Activated naive CD4-positive, alpha-beta T cell treated with anti-CD3 and anti-CD28 coated beads, Interleukin-2, amount 50 U/mL, for 72 hours (primary cell): ENCODE measurements around the gene CHP1. TPM values are rescaled to one million over a fixed set of nuclear protein-coding genes. Genes with fewer than 3 reads are reported as not detected.
"Not testable (repeated sequence)": the region's sequence is repeated elsewhere in the genome, so short reads cannot be mapped to it uniquely, and the experiment has no call there.

Experiments used
- ATAC-seq, 2 donors: fragments of 150-1000 bp; cut with Tn5 transposase; 2 replicates each; pipeline ENCODE4 v1.10.0; 2021; ENCODE audit warnings: mild to moderate bottlenecking in 2 of 2, moderate library complexity in 2 of 2
- DNase-seq, 2 donors: peaks; one replicate each; pipeline ENCODE4 v3.0.0; 2021 to 2022; ENCODE audit warnings: low spot score in 2 of 2
- H3K27ac Mint-ChIP-seq, 2 donors: one replicate each; pipeline ENCODE4 v1.8.0; 2022; ENCODE audit warnings: mild to moderate bottlenecking in 2 of 2, mixed read lengths in 2 of 2
- H3K36me3 Mint-ChIP-seq, 2 donors: one replicate each; pipeline ENCODE4 v1.8.0; 2022; ENCODE audit warnings: mixed read lengths in 2 of 2
- H3K9me3 Mint-ChIP-seq, 2 donors: one replicate each; pipeline ENCODE4 v1.8.0; 2022; ENCODE audit warnings: mixed read lengths in 2 of 2
- total RNA-seq, 2 donors: library from RNA; stranded (reverse); gene quantifications; one replicate each; pipeline ENCODE4 v1.2.3, GENCODE V29; 2022

CHP1 gene
- total RNA-seq, 2 donors from 2014 or later: 34.2 to 57.2 TPM

- not testable (repeated sequence) for ATAC-seq, H3K9me3 Mint-ChIP-seq, H3K27ac Mint-ChIP-seq, DNase-seq
- H3K36me3 Mint-ChIP-seq: peaks cover 0 to 25% of the 10 kb centered on the region in 2 donors
These were observed 89.8 kb downstream of the CHP1 start for GRCh38 chr15:41320805-41321330.

GRCh38 chr15:41323611-41324010, 92.5 kb downstream of the CHP1 start:
- Mint-ChIP-seq H3K9me3 (no peaks in the 10 kb centered on the region), H3K36me3 (peaks cover 0 to 25% of the 10 kb centered on the region in 2 donors), H3K27ac (peak overlapping the region in 1 of 2 donors; percentile 74)
- peak; percentile 97 to 99 for ATAC-seq
- DNase-seq: no peak

GRCh38 chr15:41331281-41331680, 100.2 kb downstream of the CHP1 start:
- ATAC-seq: no peak
- H3K9me3 Mint-ChIP-seq: no peaks in the 10 kb centered on the region
- DNase-seq: no peak
- peaks cover 30 to 39% of the 10 kb centered on the region in 2 donors for H3K36me3 Mint-ChIP-seq
- H3K27ac Mint-ChIP-seq: peak overlapping the region; percentile 94 to 99

Other genes with a start within 250 kb of the CHP1 start
- 10 to 100 TPM; 22.9 to 28.1 TPM for gene INO80, start 115.0 kb upstream of the CHP1 start, total RNA-seq
- gene EXD1, start 511 bp upstream of the CHP1 start, total RNA-seq: under 1 TPM in 1 of 2 donors, not detected in 1; 0.32 TPM
- 10 to 100 TPM; 10.5 to 13.1 TPM for gene OIP5, start 101.3 kb downstream of the CHP1 start, total RNA-seq
- gene NUSAP1, start 101.6 kb downstream of the CHP1 start, total RNA-seq: 100 to 1,000 TPM; 181 to 391 TPM
- gene NDUFAF1, start 171.2 kb downstream of the CHP1 start, total RNA-seq: 10 to 100 TPM; 22.4 to 23.8 TPM
- 10 to 100 TPM; 26.3 to 29.4 TPM for gene RTF1, start 185.8 kb downstream of the CHP1 start, total RNA-seq